ENCODE results near the gene TNP1.

The TNP1 gene

DNA sequence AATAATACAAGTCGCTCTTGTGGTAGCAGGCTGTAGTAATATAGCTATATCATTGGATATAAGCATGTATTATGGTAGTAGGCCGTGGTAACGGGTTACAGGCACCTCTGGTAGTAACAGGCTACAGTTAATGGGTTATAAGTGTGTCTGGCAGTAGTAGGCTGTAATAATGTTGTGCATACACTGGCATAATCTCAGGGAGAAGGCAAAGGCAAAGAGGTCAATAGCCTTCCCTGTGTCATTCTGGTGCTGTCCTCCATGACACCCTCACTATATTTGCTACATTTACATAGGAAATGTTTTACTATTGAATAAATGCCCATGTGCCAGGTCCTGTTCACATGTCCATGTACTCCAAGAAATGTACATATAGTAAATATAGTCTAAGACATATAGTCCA is 12.8 kb upstream of the TNP1 start:
- no peak for DNase-seq

DNA sequence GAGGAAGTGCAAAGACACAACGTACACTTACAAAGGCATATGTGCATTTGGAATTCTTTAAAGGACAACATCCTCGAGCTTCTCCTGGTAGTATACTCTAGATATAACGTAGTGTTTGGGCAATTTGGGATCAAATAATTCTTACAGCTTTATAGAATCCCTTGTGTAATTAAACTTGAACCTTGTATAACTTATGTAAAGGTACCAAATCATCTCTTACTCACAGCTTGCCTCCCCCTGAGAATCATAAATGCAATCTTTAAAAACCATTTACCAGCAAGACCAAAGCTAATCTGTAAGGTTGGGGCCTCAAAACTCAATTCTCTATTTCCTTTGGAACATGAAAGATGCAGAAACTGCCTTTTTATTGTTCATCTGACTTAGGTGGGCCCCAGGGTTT is 12.2 kb upstream of the TNP1 start:
- no peak for DNase-seq

DNA sequence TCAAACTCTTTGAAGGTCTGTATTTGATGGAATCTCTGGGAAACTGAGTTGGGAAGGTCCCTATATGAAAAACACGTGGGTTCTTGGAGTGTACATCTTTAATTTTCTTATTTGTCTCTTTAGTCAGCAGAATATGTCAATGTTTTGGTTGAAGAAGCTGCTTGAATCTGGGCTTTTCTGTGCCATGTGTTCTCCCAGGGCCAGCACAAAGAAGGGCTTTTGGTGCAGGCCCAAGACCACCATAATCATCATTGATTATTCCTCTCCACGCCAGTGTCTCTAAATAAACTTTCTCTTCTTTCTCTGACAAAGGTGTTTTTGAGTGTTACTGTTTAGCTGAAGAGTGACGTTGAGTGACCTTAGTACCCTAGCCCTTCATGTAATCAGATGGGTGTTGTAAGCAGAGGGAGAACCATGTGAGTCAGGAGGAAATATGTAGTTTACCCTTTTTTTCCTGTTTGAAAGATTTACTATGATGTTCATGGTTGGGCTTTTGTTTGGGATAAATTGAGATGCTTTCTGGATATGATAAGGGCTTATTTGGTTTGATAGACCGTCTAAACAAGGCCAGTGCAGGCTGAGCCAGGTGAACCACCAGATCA is 11.6 kb upstream of the TNP1 start:
- DNase-seq = no peak

DNA sequence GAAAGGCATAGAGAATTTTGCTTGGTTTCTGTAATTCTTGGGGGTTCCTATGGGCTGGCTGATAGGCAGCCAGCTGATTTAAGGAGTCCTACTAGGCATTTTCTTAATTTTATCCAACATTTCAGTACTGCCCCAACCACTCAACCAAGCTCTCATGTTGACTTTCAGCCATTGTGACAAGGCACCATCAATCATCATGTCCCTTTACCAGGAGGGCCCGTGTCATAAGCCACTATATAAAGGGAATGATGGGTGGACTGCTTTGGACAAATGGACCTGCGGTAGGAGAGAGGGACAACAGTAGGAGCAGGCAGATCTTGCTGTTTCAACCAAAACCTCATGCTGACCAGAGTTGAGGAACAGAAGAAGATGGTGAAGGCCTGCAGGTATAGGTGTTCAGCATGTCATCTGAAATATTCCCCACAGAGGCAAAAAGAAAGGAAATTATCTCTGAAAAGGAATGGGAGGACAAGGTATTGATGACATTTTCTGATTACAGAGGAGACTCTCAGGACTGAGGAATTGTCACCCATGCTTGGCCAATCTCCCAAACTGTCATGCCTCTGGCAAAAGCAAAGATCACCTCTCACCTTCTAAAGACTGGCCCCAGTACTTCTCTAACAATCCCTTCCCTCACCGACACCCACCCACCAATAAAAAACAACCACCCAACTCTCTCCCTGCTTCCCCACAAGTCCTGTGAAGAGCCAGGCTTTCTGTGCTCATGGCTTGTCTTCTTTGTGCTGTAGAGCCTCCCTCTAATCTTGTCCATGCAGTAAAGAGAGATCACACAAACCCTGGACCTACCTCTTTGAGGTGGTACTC is 10.9 kb upstream of the TNP1 start:
- DNase-seq = no peak

DNA sequence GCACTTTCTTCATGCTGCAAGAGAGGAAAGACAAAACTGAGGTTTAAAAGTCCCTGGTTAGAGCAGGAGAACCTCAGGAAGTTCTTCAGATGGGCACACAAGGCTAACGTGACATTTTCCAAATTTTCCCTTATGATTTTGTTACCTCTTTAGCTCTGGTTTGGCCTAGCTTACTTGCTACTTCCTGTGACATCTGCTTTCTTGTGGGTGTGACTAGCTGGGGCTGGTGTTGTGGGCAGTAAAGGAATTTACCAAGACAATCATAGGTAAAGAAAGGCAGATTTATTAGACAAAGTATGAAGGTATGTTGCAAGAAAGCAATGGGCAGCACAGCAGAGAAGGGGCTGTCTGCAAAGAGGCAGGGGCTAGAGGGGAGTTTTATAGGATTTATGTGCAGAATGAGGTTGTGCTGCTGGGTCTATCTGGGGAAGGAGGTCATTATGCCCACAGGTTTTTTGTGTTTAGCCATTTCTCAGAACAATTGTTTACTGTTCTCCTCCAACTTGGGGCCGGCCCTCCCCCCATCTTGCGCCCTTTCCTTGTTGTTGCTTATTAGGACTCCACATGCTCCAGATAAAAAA is 6.7 kb upstream of the TNP1 start:
- no peak for DNase-seq

DNA sequence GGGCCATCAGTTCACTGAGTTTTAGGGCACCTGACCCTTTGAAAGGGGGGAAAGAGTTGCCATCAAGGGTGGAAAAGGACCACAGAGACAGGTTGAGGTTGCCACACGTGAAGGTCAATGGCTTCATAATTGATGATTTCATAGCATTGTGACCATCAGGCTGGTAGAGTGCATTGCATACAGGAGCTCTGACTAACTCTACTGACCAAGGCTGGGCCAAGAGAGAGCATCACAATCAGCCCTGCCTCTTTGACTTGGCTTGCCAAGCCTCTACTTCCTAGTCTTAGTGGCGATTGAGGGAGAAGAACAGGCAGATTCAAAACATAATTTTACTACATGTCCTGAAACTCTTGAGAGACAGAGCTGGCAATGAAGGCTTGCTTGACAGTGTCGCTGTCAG is 5.8 kb upstream of the TNP1 start:
- no peak for DNase-seq

DNA sequence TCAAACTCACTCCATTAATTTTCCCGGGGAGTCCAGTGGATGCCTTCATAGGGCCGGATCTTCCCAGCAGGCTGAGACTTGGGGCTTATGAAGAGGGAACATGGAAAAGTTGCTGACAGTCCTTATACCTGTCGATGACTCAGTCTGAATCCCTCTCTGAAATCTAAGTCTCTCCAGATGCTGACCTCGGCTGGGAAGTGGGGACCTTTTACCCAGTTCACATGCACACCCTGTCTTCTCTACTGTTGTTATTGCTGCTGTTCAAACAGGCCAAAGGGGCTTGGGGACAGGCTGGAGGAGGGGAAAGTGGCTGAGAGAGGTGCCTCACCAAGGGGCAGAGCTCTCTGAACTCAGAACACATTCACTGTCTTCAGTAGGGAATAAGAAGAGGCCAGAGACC is 4.1 kb upstream of the TNP1 start:
- DNase-seq = no peak

DNA sequence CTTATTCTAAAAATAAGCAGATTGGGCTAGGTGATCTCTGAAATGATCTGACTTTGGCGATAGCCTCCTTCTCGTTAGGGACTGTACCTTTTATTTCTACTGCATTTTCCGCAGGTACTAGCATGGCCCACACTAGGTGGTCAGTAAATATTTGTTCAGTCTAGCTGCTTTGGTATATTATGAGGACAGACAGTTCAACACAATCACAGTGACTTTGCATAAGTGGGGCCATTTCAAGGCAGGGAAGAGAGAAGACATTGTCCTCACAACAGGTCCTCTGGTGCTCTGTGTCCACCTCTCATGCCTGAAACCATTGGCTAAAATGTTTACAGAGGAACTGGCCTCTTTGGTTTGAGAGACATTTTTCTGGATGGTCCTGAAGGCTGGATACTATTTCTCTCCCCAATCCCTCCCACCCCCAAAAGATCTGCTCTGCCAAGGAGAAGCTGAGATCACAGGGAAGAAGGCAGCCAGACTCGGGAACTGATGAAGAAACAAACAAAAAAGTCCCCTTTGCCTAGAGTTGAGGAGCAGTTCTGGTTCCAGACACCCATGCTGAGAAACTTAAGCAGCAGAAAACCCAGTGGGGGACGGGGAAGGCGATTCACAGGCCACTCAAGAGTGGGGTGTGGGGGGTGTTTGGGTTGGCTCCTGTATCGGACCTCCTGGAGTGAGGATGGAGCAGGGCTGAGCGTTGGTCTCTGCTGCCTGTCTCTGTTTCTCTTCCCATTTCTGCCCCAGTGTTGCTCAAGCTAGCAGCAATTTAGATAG is 2.9 kb upstream of the TNP1 start:
- DNase-seq = no peak

DNA sequence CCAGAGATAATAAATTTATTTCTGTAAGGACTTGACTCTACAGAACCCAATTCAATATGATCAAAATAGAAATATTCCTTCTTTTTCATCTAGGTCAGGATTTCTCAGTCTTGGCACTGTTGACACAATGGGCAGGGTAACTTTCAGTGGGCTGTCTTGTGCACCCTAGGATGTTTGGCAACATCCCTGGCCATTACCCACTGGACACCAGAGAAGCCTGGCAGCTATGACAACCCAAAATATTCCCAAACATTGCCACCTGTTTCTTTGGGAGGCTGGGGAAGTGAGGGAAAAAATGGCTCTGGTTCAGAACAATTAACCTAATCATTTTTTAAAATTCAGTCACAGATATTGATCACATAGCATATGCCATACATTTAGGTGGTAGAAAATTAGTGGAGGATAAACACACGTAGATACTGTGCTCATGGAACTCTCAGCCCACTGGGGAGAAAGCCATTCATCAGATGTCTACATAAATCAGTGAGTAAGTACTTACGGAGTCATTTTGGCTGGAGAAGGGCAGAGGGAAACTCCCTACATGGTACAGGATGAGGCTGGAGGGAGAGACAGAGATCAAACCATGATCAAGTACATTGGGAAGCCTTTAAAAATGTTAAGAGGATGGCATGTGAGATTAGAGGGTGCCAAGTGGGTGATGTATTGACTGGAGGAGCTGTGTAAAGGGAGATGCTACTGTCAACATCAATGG is 718 bp upstream of the TNP1 start:
- no peak for DNase-seq

DNA sequence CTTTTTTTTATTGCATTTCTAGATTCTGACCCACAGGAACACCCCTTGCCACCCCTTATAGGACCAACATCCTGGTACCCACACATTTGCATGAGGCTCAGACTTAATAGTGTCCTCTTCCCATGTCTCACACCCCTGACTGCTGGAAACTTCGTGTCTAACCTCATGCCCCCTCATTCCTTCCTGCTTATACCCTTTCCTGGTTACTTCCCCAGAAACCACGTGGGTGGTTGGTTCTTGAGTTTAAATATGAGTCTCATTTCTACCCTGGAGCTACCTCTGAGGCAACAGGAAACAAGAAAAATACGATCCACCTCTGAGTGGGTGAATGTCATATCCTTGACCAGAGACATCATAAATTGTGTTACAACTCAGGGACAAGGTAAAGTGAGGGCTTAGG is 1.6 kb downstream of the TNP1 start:
- no peak for DNase-seq

DNA sequence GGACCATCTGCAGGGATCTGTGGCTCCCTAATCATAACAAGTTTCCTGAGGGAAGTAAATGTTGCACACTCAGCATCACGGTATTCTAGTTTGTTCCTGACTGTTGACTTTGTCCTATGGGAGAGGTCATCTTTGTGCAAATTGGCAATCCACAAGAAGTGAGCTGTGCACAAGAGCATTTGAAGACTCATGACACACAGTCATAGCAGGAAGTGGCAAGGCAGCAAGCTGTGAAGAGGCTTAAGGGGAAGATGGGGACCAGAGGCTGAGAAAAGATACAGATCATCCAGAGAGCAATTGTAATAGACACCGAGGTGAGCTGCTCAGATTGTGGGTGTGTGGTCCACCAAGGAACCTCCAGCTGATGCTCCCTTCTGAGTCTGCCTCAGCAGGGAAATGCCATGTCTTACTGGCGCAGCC is 2.7 kb downstream of the TNP1 start:
- DNase-seq = no peak

DNA sequence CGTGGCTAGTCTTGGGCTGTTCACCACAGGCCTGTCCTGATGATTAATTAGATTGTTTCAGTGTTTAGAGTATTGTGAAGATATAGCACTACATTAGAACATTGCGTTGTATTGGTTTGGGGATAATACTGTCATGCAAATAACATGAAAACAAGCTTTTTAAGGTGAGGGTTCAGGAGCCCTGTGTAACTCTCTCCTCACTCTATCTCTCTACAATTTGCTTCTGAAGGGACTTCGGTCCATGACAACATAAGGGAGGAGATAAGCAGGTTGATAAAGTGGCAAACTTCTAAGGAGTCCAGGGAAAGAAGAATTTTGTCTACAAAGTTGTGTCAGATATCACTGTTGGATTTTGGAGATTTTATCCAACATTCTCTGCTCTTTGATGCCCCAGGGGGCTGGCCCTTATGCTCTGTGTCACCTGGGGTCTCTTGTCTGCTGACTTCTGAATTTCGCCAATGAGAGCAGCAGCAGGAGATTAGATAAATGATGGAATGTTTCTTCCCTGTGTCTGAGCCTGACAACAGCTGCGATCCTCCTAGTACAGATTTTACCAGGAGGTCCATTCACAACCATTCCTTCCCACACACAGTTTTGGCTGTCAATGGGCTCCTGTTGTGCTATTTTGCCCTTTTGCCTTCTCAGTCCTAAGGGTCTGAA is 3.3 kb downstream of the TNP1 start:
- DNase-seq = no peak

DNA sequence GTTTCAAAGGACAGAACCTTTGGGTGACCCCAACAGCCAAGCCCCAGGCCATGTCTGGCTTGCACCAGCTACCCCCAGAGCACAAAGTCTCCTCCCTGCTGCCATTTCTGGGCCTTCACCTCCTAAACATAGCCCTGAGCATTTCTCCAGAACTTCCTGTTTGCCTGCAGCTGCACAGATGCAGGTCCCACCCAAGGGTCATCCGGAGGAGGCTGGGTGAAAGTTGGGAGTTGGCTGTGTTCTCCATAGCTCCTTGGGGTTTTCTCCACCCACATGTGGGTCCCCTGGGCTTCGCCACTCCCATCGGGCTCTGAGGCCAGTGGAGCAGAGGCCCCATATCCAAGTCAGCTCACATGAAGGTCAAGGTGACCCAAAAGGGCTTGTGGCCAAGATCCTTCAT is 4.3 kb downstream of the TNP1 start:
- no peak for DNase-seq

DNA sequence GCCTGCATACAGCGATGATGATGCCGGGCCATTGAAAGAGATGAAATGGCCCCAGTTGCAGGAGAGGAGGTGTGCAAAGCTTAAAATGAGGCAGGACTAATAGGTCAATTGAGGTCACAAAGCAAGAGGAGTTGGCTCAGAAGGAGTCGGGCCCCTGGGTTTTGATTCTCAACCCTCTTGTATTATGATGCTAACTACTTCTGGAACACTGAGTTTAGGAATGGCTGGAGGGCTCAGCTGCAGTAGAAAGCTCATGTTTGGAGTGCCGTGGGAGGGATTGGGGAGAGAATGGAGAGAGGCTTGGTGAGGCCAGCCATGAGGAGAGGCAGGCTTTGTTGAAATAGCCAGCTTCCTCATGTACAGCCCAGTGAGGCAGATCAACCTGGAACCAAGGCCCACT is 4.8 kb downstream of the TNP1 start:
- no peak for DNase-seq

DNA sequence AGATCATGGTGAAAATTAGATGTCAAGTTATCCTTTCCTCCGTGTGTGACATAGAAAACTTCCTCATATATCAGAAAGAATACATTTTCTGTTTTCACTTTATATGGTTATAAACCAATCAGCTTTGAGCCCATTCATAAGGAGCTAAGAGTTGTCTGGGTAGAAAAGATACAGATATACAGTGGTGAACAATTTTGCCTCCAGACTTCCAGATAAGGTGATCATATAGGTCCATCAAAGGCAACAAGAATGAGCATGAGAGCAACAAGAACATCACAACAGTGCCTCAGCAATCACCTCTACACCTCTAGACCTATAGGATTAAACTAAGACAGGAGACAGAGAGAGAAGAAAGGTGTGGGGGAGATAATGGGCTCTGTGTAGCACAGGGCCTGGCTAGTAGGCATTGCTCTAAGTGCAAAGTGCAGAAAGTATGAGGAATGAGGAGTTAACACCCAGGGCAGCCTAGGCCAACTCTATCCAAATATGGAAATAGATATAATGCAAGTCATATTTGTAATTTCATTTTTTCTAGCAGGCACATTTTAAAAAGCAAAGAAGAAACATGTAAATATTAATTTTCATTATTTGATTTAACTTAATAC is 8.3 kb downstream of the TNP1 start:
- no peak for DNase-seq

DNA sequence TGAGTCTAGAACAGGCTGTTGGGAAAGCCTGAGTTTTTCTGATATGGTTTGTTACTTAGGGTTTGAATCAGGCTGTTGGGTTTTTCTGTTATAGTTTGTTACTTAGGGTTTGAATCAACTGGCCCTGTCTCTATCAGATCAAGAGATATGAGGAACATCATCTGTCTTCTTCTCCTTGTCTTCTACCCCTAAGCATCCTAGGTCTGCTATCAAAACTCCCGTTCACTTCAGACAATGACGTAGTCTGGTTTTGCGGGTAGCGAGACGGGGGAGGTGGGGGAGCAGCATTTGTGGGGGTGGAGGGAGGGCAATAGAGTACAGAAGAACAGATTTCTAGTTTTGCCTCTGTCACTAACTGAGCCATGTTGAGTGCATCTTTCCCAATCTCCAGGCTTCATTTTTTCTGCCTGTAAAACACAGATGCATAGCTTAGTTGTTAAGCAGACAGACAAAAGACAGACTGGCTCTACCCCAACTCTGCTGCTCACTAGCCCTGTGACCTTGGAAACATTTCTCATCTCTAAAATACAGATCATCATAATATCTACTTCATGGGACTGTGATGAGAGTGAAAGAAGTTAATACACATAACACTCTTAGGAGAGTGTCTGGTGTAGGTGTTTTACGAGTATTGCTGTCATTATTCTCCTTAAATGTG is 9.1 kb downstream of the TNP1 start:
- no peak for DNase-seq

DNA sequence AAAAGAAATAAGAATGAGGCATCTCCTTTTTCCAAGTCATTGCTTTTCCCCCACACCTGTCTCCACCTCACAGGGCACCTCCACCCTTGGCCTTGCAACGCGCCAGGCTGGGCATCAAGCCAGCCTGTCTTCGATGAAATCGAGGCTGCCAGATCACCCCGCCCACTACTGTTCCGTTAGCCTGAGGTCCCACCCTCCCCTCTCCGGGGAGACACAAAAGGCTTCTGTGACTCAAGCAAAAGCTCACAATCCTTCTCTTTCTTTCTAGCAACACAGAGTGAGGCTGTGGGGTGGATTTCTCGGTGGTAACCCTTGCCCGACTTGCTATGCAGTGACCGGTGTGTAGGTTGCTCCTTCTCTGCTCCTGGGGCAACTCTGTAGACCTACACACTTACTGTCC is 9.9 kb downstream of the TNP1 start:
- peak; percentile 81 for DNase-seq

DNA sequence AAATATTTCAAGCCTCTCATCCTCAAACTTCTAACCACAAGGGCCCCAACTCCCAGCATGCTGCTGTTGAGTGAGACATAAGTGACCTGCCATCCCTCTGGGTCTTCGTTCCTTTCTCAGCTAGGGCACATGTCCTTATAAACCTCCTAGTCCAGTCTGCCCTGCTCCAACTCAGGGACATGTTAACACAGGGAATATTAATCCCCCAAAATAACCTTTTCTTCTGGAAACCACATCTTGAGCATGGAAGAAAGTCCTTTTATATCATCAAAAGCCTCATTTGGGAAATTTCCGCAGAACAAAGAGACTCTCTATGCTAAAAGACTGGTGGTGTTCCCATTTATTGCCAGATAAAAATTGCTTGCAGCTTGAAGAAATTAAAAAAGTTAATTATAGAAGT is 14.4 kb downstream of the TNP1 start:
- no peak for DNase-seq

DNA sequence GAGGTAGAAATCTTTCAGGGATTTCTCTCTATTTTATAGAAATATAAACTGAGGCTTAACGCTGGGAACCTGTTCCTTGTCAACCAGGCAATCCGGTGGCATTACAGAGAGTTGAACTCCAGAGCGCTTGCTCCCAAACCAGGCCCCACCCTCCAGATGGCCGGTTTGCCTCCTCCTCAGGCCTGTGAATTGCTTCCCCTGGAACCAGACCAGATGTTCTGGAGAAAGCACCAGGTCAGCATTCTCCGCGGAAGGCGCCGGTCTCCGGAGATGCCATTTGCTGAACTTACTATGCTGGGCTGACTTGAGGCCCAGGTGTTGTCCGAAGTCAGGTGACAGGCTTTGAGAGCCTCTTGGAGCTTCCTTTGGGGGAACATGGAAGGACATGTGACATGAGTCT is 17.2 kb downstream of the TNP1 start:
- peak; percentile 18 for DNase-seq

DNA sequence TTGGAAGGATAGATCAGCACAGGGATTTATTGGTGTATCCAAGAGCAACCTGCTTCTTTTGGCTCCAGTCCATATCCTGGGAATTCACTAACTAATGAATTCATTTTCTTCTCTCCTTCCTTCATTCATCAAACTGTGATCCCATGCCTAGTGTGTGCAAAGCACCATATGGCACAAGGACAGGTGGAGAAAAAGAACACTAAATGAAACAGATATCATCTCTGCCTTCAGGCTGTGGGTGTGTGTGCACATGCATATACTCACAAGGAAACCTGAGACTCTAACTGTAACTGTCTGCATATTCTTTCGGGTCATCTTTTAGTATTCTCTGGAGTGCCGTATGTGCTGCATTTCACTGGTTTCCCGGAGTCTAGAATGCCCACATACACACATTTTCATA is 20.2 kb downstream of the TNP1 start:
- DNase-seq = peak; percentile 95

DNA sequence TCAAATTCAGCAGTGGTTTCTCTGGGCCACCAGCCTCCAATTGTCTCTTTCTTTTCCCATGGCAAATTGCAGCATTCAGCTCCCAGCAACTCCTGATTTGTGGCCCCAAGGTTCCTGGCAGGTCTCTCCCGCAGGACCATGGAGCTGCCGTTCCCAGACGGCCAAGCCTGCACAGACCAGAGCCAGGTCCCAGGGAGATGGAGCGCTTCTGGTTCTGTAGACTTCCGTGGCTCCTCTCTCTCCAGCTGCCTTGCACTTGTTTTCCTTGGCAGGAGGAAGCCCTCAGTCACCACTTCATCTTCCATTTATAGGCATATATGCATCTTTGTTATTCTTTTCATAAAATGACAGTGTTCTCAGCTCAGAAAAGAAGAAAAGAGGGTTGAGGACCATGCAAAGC is 21.7 kb downstream of the TNP1 start:
- DNase-seq = no peak

DNA sequence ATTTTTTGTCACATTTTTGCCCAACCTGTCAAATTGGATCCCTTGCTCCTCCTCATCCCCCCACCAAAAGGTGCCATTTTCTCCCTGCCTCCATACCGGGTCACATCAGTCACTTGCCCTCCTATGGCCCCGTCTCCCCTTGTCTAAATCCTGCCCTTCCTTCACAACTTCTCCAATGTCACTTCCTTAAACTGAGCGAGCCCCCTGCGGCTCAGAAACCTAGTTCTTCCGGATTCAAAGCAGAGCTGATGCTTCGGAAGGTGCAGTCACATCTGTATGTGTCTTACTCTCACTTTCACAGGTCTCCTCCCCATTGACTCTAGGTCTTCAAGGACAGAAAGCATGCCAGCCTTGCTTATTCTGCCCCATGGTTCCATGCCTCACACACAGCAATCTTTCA is 22.1 kb downstream of the TNP1 start:
- DNase-seq = no peak
